Retinal pigment epithelial cell (primary cell): ENCODE results near the gene MACROH2A1.

Experiments
- DNase-seq: peaks from one replicate; pipeline ENCODE4 v3.0.0-alpha.2; 2010; ENCODE audit warnings: low read depth
- H3K4me3 ChIP-seq: 2 replicates; pipeline ENCODE4 v1.5.1; 2011; ENCODE audit warnings: mild to moderate bottlenecking, low read length, control low read depth, moderate library complexity
- CTCF ChIP-seq: conservative IDR thresholded peaks from 2 replicates; pipeline ENCODE4 v1.5.1; 2011; ENCODE audit warnings: low read depth, low read length, control low read depth, inconsistent platforms

MACROH2A1 gene

GRCh38 chr5:135303582-135304173 lies 95.4 kb downstream of the MACROH2A1 start:
- H3K4me3 ChIP-seq, result no peak overlapping the region
- no peak for TF ChIP-seq CTCF
- DNase-seq, result no peak

GRCh38 chr5:135296900-135297816 lies 101.9 kb downstream of the MACROH2A1 start:
- no peak for DNase-seq
- no peak overlapping the region for H3K4me3 ChIP-seq
- no peak for TF ChIP-seq CTCF

DNA sequence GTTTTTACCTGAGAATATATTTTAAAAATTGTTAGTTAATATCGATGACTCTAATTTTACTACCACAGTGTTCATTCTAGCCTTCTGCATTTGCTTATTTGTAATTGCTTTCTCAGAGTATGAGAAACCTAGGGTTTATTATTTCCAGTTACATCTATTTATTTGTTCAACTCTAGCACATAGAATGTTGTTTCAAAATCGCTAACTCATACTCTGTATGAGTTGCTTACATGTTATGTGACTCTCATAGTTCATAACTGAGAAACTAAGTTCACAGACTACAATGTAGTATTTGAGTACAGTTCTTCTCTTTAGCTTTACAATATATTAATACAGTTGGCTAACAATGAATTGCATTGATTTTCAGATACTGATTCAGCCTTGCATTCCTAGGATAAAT lies 103.2 kb downstream of the MACROH2A1 start:
- H3K4me3 ChIP-seq, result no peak overlapping the region
- no peak for DNase-seq
- no peak for TF ChIP-seq CTCF

DNA sequence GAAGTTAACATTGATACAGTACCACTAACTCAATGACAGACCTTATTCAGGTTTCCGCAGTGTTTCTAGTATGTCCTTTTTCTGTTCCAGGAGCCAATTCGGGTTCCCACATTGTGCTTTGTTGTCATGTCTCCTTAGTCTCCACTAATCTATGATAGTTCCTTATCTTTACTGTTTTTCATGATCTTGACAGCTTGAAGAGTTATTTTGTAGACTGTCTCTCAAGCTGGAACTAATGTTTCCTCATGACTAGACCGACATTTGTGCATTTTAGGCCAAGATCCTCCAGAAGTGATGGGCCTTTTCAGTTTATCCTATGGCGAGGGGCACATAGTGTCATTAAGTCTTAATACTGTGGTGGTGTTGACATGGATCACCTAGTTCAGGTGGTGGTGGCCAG lies 104.2 kb downstream of the MACROH2A1 start:
- H3K4me3 ChIP-seq, result no peak overlapping the region
- TF ChIP-seq CTCF, result no peak
- no peak for DNase-seq

DNA sequence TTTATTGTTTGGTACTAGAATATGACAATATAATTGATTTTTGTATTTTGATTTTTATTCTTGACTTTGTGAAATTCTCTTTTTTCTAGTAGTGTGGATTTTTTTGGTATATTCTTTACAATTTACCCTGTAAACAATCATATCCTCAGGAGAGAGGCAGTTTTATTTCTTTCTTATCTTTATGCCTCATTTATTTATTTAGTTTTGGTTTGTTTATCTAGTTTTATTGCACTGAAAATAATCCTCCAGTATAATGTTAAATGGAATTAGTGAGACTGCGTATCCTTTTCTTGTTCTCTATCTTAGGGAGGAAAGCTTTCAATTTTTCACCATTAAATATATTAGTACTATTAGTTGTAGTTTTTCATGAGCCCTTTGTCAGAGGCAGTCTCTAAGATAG lies 109.4 kb downstream of the MACROH2A1 start:
- H3K4me3 ChIP-seq, result no peak overlapping the region
- no peak for DNase-seq
- TF ChIP-seq CTCF, result no peak

DNA sequence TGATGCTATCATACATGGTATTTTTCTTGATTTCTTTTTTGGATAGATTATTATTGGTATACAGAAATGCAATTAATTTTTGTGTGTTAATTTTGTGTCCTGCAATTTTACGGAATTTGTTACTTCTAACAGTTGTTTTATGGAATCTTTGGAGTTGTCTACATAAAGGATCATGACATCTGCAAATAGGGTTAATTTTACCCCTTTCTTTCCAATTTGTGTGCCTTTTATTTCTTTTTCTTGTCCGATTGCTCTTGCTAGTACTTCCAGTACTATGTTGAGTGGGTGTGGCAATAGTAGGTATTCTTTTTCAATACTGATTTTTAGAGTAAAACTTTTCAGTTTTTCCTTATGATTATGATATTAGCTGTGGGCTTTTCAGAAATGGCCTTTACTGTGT lies 111.5 kb downstream of the MACROH2A1 start:
- no peak for TF ChIP-seq CTCF
- no peak overlapping the region for H3K4me3 ChIP-seq
- DNase-seq, result no peak
